IMR-90 (cell line): ENCODE measurements around the gene FGR.

Experiments
- CEBPB ChIP-seq: IDR thresholded peaks from 2 replicates; pipeline ENCODE4 v1.6.1; 2012; ENCODE audit warnings: low read depth, low read length, improper control_type of control experiment
- CTCF ChIP-seq: conservative IDR thresholded peaks from 2 replicates; pipeline ENCODE4 v1.5.1; 2012; ENCODE audit warnings: mild to moderate bottlenecking, low read depth, low read length, improper control_type of control experiment
- ELK1 ChIP-seq: fragments of 150-350 bp; IDR thresholded peaks from 2 replicates; pipeline ENCODE4 v1.6.1; 2016; ENCODE audit warnings: low read depth, mild to moderate bottlenecking, low read length, moderate library complexity, borderline replicate concordance
- POLR2A ChIP-seq: IDR thresholded peaks from 2 replicates; pipeline ENCODE4 v1.6.1; 2012; ENCODE audit warnings: mild to moderate bottlenecking, low read depth, low read length
- RAD21 ChIP-seq: IDR thresholded peaks from 2 replicates; pipeline ENCODE4 v1.6.1; 2012; ENCODE audit warnings: low read length, improper control_type of control experiment
- RCOR1 ChIP-seq: IDR thresholded peaks from 2 replicates; pipeline ENCODE4 v1.6.1; 2012; ENCODE audit warnings: mild to moderate bottlenecking, low read length, improper control_type of control experiment; ENCODE audit not compliant: insufficient replicate concordance
- RFX5 ChIP-seq: IDR thresholded peaks from 2 replicates; pipeline ENCODE4 v1.8.0; 2012; ENCODE audit warnings: low read depth, mild to moderate bottlenecking, low read length, moderate library complexity
- SMC3 ChIP-seq: fragments of 150-350 bp; IDR thresholded peaks from 2 replicates; pipeline ENCODE4 v1.6.1; 2016; ENCODE audit warnings: low read depth, mild to moderate bottlenecking, antibody characterized with exemption, low read length, moderate library complexity
- USF2 ChIP-seq: fragments of 150-350 bp; IDR thresholded peaks from 2 replicates; pipeline ENCODE4 v1.6.1; 2017; ENCODE audit warnings: mild to moderate bottlenecking, antibody characterized with exemption, low read length, low read depth

GRCh38 chr1:27599605-27600497, 35.1 kb downstream of the FGR start:
- TF ChIP-seq POLR2A (no peak), CTCF (no peak), SMC3 (no peak), RFX5 (no peak), ELK1 (no peak), RCOR1 (no peak), RAD21 (no peak), CEBPB (no peak), USF2 (no peak)
